Measurements from ENCODE around the gene ENG. TPM values are rescaled to one million over a fixed set of nuclear protein-coding genes. Genes with fewer than 3 reads are reported as not detected.

ENG gene
- total RNA-seq, 2 donors from 2014 or later = 24.3 to 336 TPM

DNA sequence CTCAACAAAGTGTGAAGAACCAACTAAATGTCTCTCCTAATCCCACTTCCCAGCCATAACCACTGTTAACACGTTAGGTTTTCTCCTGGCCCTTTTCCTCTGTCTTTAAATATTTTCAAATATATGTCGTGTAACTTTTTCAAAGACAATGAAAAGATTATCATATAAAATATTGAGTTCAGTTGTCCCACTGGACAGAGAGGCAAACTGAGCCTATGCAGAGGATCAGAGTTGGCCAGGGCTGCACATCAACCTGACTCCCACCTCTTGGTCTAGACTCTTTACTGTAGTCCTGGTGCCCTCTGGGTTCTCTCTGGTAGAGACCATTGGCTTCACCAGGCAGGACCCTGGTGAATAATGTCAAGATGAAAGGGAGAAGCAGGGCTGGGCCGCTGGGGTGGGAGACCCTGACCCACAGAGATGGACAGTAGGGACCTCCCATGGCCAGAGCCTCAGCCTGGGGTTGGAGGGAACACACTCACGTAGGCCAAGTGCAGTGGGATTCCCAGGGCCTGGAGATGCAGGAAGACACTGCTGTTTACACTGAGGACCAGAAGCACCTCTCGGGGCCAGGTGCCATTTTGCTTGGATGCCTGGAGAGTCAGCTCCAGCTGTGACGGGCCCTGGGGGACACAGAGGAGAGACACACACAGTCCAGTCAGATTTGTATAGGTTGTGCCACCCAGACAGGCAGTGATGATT, 25.1 kb downstream of the ENG start:
- H3K4me3 ChIP-seq = no peak overlapping the region
- TF ChIP-seq POLR2A (IDR thresholded peaks at IDR 0.05) (no peak), POLR2AphosphoS5 (IDR thresholded peaks at IDR 0.05) (no peak), CTCF (IDR thresholded peaks at IDR 0.05) (no peak)
- no peaks in the 10 kb centered on the region for H3K4me1 ChIP-seq (replicated peaks)
- peak overlapping the region; percentile 57 for H3K27ac ChIP-seq
- intact Hi-C loops (cut with DNase I) = no loop called here
- DNase-seq (ENCODE audit: low spot score) = no peak
- no peaks in the 10 kb centered on the region for H3K27me3 ChIP-seq (replicated peaks; ENCODE audit: insufficient read depth)
- H3K9me3 ChIP-seq = no peaks in the 10 kb centered on the region
- H3K36me3 ChIP-seq = no peaks in the 10 kb centered on the region
- WGBS = 89% methylated on average over 6 of the region's 6 CpGs

GRCh38 chr9:127828262-127829031, 26.0 kb downstream of the ENG start:
- H3K9me3 ChIP-seq = no peaks in the 10 kb centered on the region
- H3K27ac ChIP-seq = peak overlapping the region; percentile 57
- 9% methylated on average over 10 of the region's 34 CpGs for WGBS
- peak; percentile 53 for DNase-seq (ENCODE audit: low spot score)
- no peaks in the 10 kb centered on the region for H3K27me3 ChIP-seq (replicated peaks; ENCODE audit: insufficient read depth)
- intact Hi-C loops (cut with DNase I) = no loop called here
- H3K4me3 ChIP-seq = peak overlapping the region; percentile 15 to 16
- no peaks in the 10 kb centered on the region for H3K36me3 ChIP-seq
- H3K4me1 ChIP-seq (replicated peaks) = no peaks in the 10 kb centered on the region
- TF ChIP-seq POLR2AphosphoS5 (IDR thresholded peaks at IDR 0.05) (peak; percentile 52), POLR2A (IDR thresholded peaks at IDR 0.05) (peak; percentile 72), CTCF (IDR thresholded peaks at IDR 0.05) (peak in 1 of 4 experiments; percentile 13)

GRCh38 chr9:127826253-127826913, 28.1 kb downstream of the ENG start:
- WGBS = 56% methylated on average over 7 of the region's 7 CpGs
- H3K4me3 ChIP-seq = no peak overlapping the region
- H3K36me3 ChIP-seq = no peaks in the 10 kb centered on the region
- no peak for DNase-seq (ENCODE audit: low spot score)
- H3K27me3 ChIP-seq (replicated peaks; ENCODE audit: insufficient read depth) = no peaks in the 10 kb centered on the region
- no peaks in the 10 kb centered on the region for H3K4me1 ChIP-seq (replicated peaks)
- intact Hi-C loops (cut with DNase I) = no loop called here
- no peaks in the 10 kb centered on the region for H3K9me3 ChIP-seq
- TF ChIP-seq POLR2AphosphoS5 (IDR thresholded peaks at IDR 0.05) = no peak
- TF ChIP-seq CTCF (IDR thresholded peaks at IDR 0.05) = no peak
- no peak for TF ChIP-seq POLR2A (IDR thresholded peaks at IDR 0.05)
- no peak overlapping the region for H3K27ac ChIP-seq

GRCh38 chr9:127825319-127826051, 29.0 kb downstream of the ENG start:
- no peak for TF ChIP-seq POLR2AphosphoS5 (IDR thresholded peaks at IDR 0.05)
- peak in 3 of 4 experiments; percentile 23 to 38 (median 26) for TF ChIP-seq CTCF (IDR thresholded peaks at IDR 0.05)
- no peak for TF ChIP-seq POLR2A (IDR thresholded peaks at IDR 0.05)
- no peaks in the 10 kb centered on the region for H3K27me3 ChIP-seq (replicated peaks; ENCODE audit: insufficient read depth)
- H3K4me1 ChIP-seq (replicated peaks) = no peaks in the 10 kb centered on the region
- peak; percentile 41 for DNase-seq (ENCODE audit: low spot score)
- WGBS = 19% methylated on average over 41 of the region's 42 CpGs
- no peak overlapping the region for H3K4me3 ChIP-seq
- H3K9me3 ChIP-seq = no peaks in the 10 kb centered on the region
- H3K27ac ChIP-seq = no peak overlapping the region
- intact Hi-C loops (cut with DNase I) = no loop called here
- H3K36me3 ChIP-seq = no peaks in the 10 kb centered on the region
